AG09309 (cell line): ENCODE data around the gene MACF1.

Source experiments
- DNase-seq: peaks from one replicate; pipeline ENCODE4 v3.0.0-alpha.2; 2010; ENCODE audit warnings: low read depth
- H3K4me3 ChIP-seq: 2 replicates; pipeline ENCODE4 v1.5.1; 2011; ENCODE audit warnings: mild to moderate bottlenecking, low read depth, low read length, moderate library complexity; ENCODE audit not compliant: control insufficient read depth
- CTCF ChIP-seq: IDR thresholded peaks from 2 replicates; pipeline ENCODE4 v1.5.1; 2011; ENCODE audit warnings: mild to moderate bottlenecking, low read depth, low read length, inconsistent platforms; ENCODE audit not compliant: insufficient read depth, control insufficient read depth; ENCODE audit errors: missing control alignments

MACF1 gene

GRCh38 chr1:39478126-39478915 is 273.8 kb downstream of the MACF1 start:
- TF ChIP-seq CTCF, result no peak
- no peak for DNase-seq
- no peak overlapping the region for H3K4me3 ChIP-seq

- DNase-seq, result no peak
- H3K4me3 ChIP-seq, result no peak overlapping the region
- TF ChIP-seq CTCF, result no peak
Measured at GRCh38 chr1:39481289-39481688, 276.8 kb downstream of the MACF1 start.

- TF ChIP-seq CTCF, result no peak
- no peak for DNase-seq
- H3K4me3 ChIP-seq, result no peak overlapping the region
Measured at GRCh38 chr1:39483276-39483675, 278.8 kb downstream of the MACF1 start.

GRCh38 chr1:39484564-39484963 is 280.1 kb downstream of the MACF1 start:
- H3K4me3 ChIP-seq, result no peak overlapping the region

GRCh38 chr1:39485046-39485803 is 280.7 kb downstream of the MACF1 start:
- no peak for DNase-seq
- TF ChIP-seq CTCF, result no peak
- no peak overlapping the region for H3K4me3 ChIP-seq

More at GRCh38 chr1:39484564-39484963, 280.1 kb downstream of the MACF1 start:
- DNase-seq, result no peak
- no peak for TF ChIP-seq CTCF

GRCh38 chr1:39488012-39488545 is 283.6 kb downstream of the MACF1 start:
- DNase-seq, result no peak
- TF ChIP-seq CTCF, result no peak
- H3K4me3 ChIP-seq, result no peak overlapping the region
